WTC11 (cell line): ENCODE measurements around the gene TYMS. TPM values are rescaled to one million over a fixed set of nuclear protein-coding genes. Genes with fewer than 3 reads are reported as not detected.

Experiments used
- ATAC-seq: fragments of 200-7000 bp; cut with Tn5 transposase; 2 replicates; pipeline ENCODE4 v1.10.0; 2021; ENCODE audit warnings: mild to moderate bottlenecking, moderate library complexity
- CTCF ChIA-PET: fragments of 300-600 bp; sonication (Branson Sonifier 250); formaldehyde crosslinking; loops from one replicate; lab custom pipeline; 2021; ENCODE audit warnings: antibody characterized with exemption; lab: Charles Lee
- POLR2A ChIA-PET: fragments of 350-600 bp; sonication (Branson Sonifier 250); formaldehyde crosslinking; loops from one replicate; lab custom pipeline; 2021; ENCODE audit warnings: antibody characterized with exemption; lab: Charles Lee
- DNase-seq: peaks from one replicate; pipeline ENCODE4 v3.0.0; 2021; ENCODE audit warnings: low spot score
- H3K27ac Mint-ChIP-seq: 2 replicates; pipeline ENCODE4 v1.8.0; 2021; ENCODE audit warnings: mixed read lengths
- H3K27me3 Mint-ChIP-seq: 2 replicates; pipeline ENCODE4 v1.8.0; 2021; ENCODE audit warnings: low read depth, mild to moderate bottlenecking, moderate library complexity, mixed read lengths
- H3K36me3 Mint-ChIP-seq: 2 replicates; pipeline ENCODE4 v1.8.0; 2021; ENCODE audit warnings: mixed read lengths
- H3K4me1 Mint-ChIP-seq: 2 replicates; pipeline ENCODE4 v1.8.0; 2022; ENCODE audit warnings: mixed read lengths
- H3K4me3 Mint-ChIP-seq: 2 replicates; pipeline ENCODE4 v1.8.0; 2021; ENCODE audit warnings: mild to moderate bottlenecking, moderate library complexity, mixed read lengths
- H3K9me3 Mint-ChIP-seq: 2 replicates; pipeline ENCODE4 v1.8.0; 2021; ENCODE audit warnings: mixed read lengths
- ATF1 ChIP-seq: sonication (generic); formaldehyde crosslinking; IDR thresholded peaks from 2 replicates; pipeline ENCODE4 v1.8.1; 2023; ENCODE audit warnings: mild to moderate bottlenecking, moderate library complexity, missing genetic modification reagents
- CREB1 ChIP-seq: sonication (generic); formaldehyde crosslinking; IDR thresholded peaks from 2 replicates; pipeline ENCODE4 v1.8.0; 2023; ENCODE audit warnings: mild to moderate bottlenecking, missing genetic modification reagents
- EMX1 ChIP-seq: fragments of 250-450 bp; sonication (Bioruptor Pico); IDR thresholded peaks from 2 replicates; pipeline ENCODE4 v1.8.0; 2021; ENCODE audit warnings: mild to moderate bottlenecking
- FOXK1 ChIP-seq: sonication (generic); formaldehyde crosslinking; IDR thresholded peaks from 2 replicates; pipeline ENCODE4 v1.8.0; 2022; ENCODE audit warnings: mild to moderate bottlenecking, moderate library complexity, missing genetic modification reagents
- GABPB1 ChIP-seq: sonication (generic); formaldehyde crosslinking; IDR thresholded peaks from 2 replicates; pipeline ENCODE4 v1.8.1; 2023; ENCODE audit warnings: mild to moderate bottlenecking, missing genetic modification reagents
- GTF2I ChIP-seq: fragments of 250-450 bp; sonication (Bioruptor Pico); conservative IDR thresholded peaks from 2 replicates; pipeline ENCODE4 v1.4.0; 2021; ENCODE audit warnings: mild to moderate bottlenecking
- HMGA2 ChIP-seq: fragments of 250-450 bp; sonication (Bioruptor Pico); IDR thresholded peaks from 2 replicates; pipeline ENCODE4 v1.4.0; 2021; ENCODE audit warnings: mild to moderate bottlenecking, moderate library complexity
- JAZF1 ChIP-seq: fragments of 250-450 bp; sonication (Bioruptor Pico); IDR thresholded peaks from 2 replicates; pipeline ENCODE4 v1.9.0; 2021; ENCODE audit warnings: moderate library complexity, mild to moderate bottlenecking, inconsistent platforms
- NFE2L1 ChIP-seq: sonication (generic); formaldehyde crosslinking; IDR thresholded peaks from 2 replicates; pipeline ENCODE4 v1.8.1; 2023; ENCODE audit warnings: missing genetic modification reagents
- NR3C1 ChIP-seq: sonication (generic); formaldehyde crosslinking; conservative IDR thresholded peaks from 2 replicates; pipeline ENCODE4 v1.8.1; 2023; ENCODE audit warnings: low read depth, mild to moderate bottlenecking, missing genetic modification reagents
- SMAD4 ChIP-seq: sonication (generic); formaldehyde crosslinking; IDR thresholded peaks from 2 replicates; pipeline ENCODE4 v1.8.0; 2022; ENCODE audit warnings: mild to moderate bottlenecking, missing genetic modification reagents
- TEAD1 ChIP-seq: sonication (generic); formaldehyde crosslinking; IDR thresholded peaks from 2 replicates; pipeline ENCODE4 v1.8.0; 2022; ENCODE audit warnings: mild to moderate bottlenecking, missing genetic modification reagents
- ZNF219 ChIP-seq: sonication (generic); formaldehyde crosslinking; IDR thresholded peaks from 2 replicates; pipeline ENCODE4 v1.8.0; 2023; ENCODE audit warnings: missing genetic modification reagents, mild to moderate bottlenecking, borderline replicate concordance
- total RNA-seq: library from RNA; stranded (reverse); gene quantifications from 3 replicates; pipeline ENCODE4 v1.2.3, GENCODE V29; 2021
- TF ChIP-seq, protein P1 (sequence below): sonication (generic); formaldehyde crosslinking; IDR thresholded peaks from 2 replicates; pipeline ENCODE4 v1.8.1; 2022; ENCODE audit warnings: low read depth, missing genetic modification reagents, borderline replicate concordance
- TF ChIP-seq, protein P2 (sequence below): sonication (generic); formaldehyde crosslinking; IDR thresholded peaks from 2 replicates; pipeline ENCODE4 v1.8.0; 2023; ENCODE audit warnings: missing genetic modification reagents
- TF ChIP-seq, protein P3 (sequence below): fragments of 200-600 bp; IDR thresholded peaks from 2 replicates; pipeline ENCODE4 v1.8.0; 2022; ENCODE audit warnings: antibody characterized with exemption
- TF ChIP-seq, protein P4 (sequence below): sonication (generic); formaldehyde crosslinking; IDR thresholded peaks from 2 replicates; pipeline ENCODE4 v1.8.0; 2022; ENCODE audit warnings: mild to moderate bottlenecking, missing genetic modification reagents
- TF ChIP-seq, protein P5 (sequence below): sonication (generic); formaldehyde crosslinking; IDR thresholded peaks from 2 replicates; pipeline ENCODE4 v1.8.0; 2022; ENCODE audit warnings: mild to moderate bottlenecking, missing genetic modification reagents
- TF ChIP-seq, protein P6 (sequence below): fragments of 250-450 bp; sonication (Bioruptor Pico); IDR thresholded peaks from 2 replicates; pipeline ENCODE4 v1.9.0; 2021; ENCODE audit warnings: mild to moderate bottlenecking, borderline replicate concordance
- TF ChIP-seq, protein P7 (sequence below): fragments of 250-450 bp; sonication (Bioruptor Pico); conservative IDR thresholded peaks from 2 replicates; pipeline ENCODE4 v1.9.0; 2021; ENCODE audit warnings: mild to moderate bottlenecking

TYMS gene
- total RNA-seq, 1 experiment from 2014 or later = 86.4 TPM

DNA sequence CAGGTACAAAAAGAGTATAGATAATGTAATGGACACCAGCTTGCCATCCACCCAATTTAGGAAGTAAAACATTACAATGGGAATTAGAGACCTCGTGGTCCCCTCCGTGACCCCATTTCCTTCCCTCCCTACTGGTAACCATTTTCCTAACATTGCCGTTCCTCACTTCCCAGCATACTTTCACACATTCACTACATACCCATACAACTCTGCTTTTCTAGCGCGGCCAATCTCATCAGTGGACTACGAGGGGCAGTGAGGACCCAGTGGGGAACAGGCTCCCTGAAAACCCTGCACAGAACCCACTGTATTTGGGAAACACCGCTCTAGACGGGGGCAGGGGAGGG lies 53.8 kb downstream of the TYMS start (continued):
- TF ChIP-seq, protein P1, sequence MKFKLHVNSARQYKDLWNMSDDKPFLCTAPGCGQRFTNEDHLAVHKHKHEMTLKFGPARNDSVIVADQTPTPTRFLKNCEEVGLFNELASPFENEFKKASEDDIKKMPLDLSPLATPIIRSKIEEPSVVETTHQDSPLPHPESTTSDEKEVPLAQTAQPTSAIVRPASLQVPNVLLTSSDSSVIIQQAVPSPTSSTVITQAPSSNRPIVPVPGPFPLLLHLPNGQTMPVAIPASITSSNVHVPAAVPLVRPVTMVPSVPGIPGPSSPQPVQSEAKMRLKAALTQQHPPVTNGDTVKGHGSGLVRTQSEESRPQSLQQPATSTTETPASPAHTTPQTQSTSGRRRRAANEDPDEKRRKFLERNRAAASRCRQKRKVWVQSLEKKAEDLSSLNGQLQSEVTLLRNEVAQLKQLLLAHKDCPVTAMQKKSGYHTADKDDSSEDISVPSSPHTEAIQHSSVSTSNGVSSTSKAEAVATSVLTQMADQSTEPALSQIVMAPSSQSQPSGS (CRISPR knock-in tag) = no peak
- TF ChIP-seq, protein P2, sequence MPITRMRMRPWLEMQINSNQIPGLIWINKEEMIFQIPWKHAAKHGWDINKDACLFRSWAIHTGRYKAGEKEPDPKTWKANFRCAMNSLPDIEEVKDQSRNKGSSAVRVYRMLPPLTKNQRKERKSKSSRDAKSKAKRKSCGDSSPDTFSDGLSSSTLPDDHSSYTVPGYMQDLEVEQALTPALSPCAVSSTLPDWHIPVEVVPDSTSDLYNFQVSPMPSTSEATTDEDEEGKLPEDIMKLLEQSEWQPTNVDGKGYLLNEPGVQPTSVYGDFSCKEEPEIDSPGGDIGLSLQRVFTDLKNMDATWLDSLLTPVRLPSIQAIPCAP (CRISPR knock-in tag) = no peak
- no peak for TF ChIP-seq EMX1 (CRISPR knock-in tag)
- TF ChIP-seq HMGA2 (CRISPR knock-in tag) = no peak
- TF ChIP-seq, protein P3, sequence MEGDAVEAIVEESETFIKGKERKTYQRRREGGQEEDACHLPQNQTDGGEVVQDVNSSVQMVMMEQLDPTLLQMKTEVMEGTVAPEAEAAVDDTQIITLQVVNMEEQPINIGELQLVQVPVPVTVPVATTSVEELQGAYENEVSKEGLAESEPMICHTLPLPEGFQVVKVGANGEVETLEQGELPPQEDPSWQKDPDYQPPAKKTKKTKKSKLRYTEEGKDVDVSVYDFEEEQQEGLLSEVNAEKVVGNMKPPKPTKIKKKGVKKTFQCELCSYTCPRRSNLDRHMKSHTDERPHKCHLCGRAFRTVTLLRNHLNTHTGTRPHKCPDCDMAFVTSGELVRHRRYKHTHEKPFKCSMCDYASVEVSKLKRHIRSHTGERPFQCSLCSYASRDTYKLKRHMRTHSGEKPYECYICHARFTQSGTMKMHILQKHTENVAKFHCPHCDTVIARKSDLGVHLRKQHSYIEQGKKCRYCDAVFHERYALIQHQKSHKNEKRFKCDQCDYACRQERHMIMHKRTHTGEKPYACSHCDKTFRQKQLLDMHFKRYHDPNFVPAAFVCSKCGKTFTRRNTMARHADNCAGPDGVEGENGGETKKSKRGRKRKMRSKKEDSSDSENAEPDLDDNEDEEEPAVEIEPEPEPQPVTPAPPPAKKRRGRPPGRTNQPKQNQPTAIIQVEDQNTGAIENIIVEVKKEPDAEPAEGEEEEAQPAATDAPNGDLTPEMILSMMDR = no peak
- no peak for TF ChIP-seq NR3C1 (CRISPR knock-in tag)
- TF ChIP-seq, protein P4, sequence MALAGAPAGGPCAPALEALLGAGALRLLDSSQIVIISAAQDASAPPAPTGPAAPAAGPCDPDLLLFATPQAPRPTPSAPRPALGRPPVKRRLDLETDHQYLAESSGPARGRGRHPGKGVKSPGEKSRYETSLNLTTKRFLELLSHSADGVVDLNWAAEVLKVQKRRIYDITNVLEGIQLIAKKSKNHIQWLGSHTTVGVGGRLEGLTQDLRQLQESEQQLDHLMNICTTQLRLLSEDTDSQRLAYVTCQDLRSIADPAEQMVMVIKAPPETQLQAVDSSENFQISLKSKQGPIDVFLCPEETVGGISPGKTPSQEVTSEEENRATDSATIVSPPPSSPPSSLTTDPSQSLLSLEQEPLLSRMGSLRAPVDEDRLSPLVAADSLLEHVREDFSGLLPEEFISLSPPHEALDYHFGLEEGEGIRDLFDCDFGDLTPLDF (CRISPR knock-in tag) = no peak
- TF ChIP-seq NFE2L1 (CRISPR knock-in tag) = no peak
- no peak for TF ChIP-seq ZNF219 (CRISPR knock-in tag)

DNA sequence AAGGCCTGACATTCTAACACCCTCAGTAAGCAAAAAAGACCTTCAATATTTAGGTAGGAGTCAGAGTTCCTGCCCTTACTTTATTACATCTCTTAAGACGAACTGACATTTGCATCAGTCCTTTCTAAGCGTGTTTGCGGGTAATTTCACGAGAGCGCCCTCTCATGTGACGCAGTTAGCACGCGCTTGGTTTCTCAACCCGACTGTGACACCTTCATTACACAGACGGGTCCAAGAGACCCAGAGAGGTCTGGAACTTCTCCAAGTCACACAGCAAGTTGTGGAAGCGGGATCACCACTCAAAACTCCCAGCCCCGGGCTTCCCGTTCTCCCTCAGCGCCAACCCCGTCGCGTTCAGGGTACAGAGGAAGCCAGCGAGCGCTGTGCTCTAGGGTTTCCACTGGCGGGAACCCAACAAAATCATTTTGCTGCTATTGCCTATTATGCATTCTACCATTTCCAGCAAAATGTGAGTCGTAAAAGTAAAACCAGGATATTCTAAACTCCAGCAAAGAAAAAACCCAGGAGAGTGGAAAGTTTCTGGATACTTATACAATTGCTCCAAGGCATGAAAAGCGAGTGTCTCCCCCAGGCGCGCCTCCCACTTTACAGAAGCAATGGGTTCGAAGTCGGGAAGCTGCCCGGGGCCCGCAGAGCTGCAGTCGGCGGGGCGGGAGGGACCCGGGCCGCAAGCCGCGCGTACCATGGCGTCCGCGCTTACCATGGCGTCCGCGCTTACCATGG lies 54.4 kb downstream of the TYMS start:
- Mint-ChIP-seq H3K36me3 (peaks cover 8% of the 10 kb centered on the region), H3K27me3 (no peaks in the 10 kb centered on the region; the same call in 1 of the 2 replicates), H3K4me3 (peak overlapping the region; percentile 63), H3K9me3 (no peaks in the 10 kb centered on the region)
- CTCF ChIA-PET = interaction anchor here (0.7 to 1.8 kb wide), 28 partner anchors 9 to 270 kb away, joined by 3 to 50 read pairs (median 6); partner anchors contain the start of gene TYMS
- TF ChIP-seq SMAD4 (CRISPR knock-in tag) (no peak), FOXK1 (CRISPR knock-in tag) (no peak), GTF2I (no peak), GABPB1 (CRISPR knock-in tag) (peak; percentile 44; the same call in 1 of the 2 replicates), JAZF1 (CRISPR knock-in tag) (no peak), TEAD1 (no peak), ATF1 (CRISPR knock-in tag) (no peak), CREB1 (CRISPR knock-in tag) (no peak)
- TF ChIP-seq, protein P5, sequence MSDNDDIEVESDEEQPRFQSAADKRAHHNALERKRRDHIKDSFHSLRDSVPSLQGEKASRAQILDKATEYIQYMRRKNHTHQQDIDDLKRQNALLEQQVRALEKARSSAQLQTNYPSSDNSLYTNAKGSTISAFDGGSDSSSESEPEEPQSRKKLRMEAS = 0 out of 2 replicates have a peak, but pooled peaks have one; percentile 42
- TF ChIP-seq, protein P6, sequence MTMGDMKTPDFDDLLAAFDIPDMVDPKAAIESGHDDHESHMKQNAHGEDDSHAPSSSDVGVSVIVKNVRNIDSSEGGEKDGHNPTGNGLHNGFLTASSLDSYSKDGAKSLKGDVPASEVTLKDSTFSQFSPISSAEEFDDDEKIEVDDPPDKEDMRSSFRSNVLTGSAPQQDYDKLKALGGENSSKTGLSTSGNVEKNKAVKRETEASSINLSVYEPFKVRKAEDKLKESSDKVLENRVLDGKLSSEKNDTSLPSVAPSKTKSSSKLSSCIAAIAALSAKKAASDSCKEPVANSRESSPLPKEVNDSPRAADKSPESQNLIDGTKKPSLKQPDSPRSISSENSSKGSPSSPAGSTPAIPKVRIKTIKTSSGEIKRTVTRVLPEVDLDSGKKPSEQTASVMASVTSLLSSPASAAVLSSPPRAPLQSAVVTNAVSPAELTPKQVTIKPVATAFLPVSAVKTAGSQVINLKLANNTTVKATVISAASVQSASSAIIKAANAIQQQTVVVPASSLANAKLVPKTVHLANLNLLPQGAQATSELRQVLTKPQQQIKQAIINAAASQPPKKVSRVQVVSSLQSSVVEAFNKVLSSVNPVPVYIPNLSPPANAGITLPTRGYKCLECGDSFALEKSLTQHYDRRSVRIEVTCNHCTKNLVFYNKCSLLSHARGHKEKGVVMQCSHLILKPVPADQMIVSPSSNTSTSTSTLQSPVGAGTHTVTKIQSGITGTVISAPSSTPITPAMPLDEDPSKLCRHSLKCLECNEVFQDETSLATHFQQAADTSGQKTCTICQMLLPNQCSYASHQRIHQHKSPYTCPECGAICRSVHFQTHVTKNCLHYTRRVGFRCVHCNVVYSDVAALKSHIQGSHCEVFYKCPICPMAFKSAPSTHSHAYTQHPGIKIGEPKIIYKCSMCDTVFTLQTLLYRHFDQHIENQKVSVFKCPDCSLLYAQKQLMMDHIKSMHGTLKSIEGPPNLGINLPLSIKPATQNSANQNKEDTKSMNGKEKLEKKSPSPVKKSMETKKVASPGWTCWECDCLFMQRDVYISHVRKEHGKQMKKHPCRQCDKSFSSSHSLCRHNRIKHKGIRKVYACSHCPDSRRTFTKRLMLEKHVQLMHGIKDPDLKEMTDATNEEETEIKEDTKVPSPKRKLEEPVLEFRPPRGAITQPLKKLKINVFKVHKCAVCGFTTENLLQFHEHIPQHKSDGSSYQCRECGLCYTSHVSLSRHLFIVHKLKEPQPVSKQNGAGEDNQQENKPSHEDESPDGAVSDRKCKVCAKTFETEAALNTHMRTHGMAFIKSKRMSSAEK = no peak
- TF ChIP-seq, protein P7, sequence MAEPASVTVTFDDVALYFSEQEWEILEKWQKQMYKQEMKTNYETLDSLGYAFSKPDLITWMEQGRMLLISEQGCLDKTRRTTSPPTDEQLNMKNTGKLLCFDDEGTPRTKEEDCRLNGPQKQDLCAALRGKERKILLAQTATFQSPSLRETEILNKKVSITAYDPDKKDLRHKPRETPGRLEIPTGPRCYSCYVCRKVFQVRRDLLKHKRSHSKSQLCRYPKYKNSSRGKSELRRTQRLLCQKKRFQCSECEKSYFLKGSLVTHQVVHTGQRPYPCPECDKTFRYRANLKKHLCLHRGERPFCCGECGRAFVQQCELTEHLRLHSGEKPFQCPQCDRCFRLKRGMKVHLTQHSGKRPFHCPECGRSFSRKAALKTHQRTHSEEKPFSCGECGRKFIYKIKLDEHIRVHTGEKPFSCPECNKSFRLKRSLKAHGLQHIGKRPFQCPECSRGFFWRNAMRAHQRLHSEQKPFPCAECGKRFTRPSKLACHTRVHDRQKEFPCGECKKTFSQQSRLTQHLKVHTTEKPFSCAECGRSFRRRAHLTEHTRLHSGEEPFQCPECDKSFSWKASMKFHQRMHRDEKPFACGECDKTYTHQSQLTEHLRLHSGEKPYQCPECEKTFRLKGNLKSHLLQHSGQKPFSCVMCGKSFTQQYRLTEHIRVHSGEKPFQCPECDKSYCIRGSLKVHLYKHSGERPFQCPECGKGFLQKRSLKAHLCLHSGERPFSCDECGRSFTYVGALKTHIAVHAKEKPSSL (CRISPR knock-in tag) = no peak
- TF ChIP-seq, all 79 proteins: peak for 2
- peak; percentile 37 for DNase-seq
- no peak for ATAC-seq
- POLR2A ChIA-PET = interaction anchor here (1.0 to 2.0 kb wide), 4 partner anchors 25 to 120 kb away, joined by 3 to 10 read pairs (median 4); partner anchors contain the start of gene TYMS
- Mint-ChIP-seq H3K4me1 (peaks cover 8% of the 10 kb centered on the region), H3K27ac (no peak overlapping the region)
